H1 (cell line): Measurements from ENCODE around the gene DGKD. TPM values are rescaled to one million over a fixed set of nuclear protein-coding genes. Genes with fewer than 3 reads are reported as not detected.

Experiments
- CTCF ChIA-PET: fragments of 300-600 bp; sonication (Branson Sonifier 250); formaldehyde crosslinking; loops from one replicate; lab custom pipeline; 2021; ENCODE audit not compliant: partially characterized antibody; lab: Charles Lee
- POLR2A ChIA-PET: fragments of 300-600 bp; sonication (Branson Sonifier 250); formaldehyde crosslinking; loops from one replicate; lab custom pipeline; 2021; ENCODE audit warnings: inconsistent platforms; ENCODE audit not compliant: partially characterized antibody; lab: Charles Lee
- DNase-seq, 2 experiments: peaks; one replicate each; pipeline versions ENCODE4 v3.0.0 to v3.0.0-alpha.2; 2010 to 2022; ENCODE audit warnings: low spot score in 2 of 2, low read depth in 1 of 2, mixed read lengths in 1 of 2
- FAIRE-seq: peaks from 2 replicates; lab custom pipeline; 2011; peaks lifted over from hg19 to GRCh38; lab: Jason Lieb, UNC
- H2AFZ ChIP-seq: 2 replicates; pipeline ENCODE4 v1.8.1; 2012; ENCODE audit warnings: low read length, inconsistent platforms
- H2AK5ac ChIP-seq: 2 replicates; pipeline ENCODE4 v1.6.1; 2013; ENCODE audit warnings: low read depth, low read length
- H2BK120ac ChIP-seq: replicated peaks from 2 replicates; pipeline ENCODE3; 2013; ENCODE audit warnings: low read depth, low read length, inconsistent platforms
- H2BK12ac ChIP-seq: 2 replicates; pipeline ENCODE4 v1.6.1; 2013; ENCODE audit warnings: low read depth, low read length
- H2BK15ac ChIP-seq: 2 replicates; pipeline ENCODE4 v1.6.1; 2013; ENCODE audit warnings: low read length
- H2BK20ac ChIP-seq: 2 replicates; pipeline ENCODE4 v1.6.1; 2013; ENCODE audit warnings: low read length
- H2BK5ac ChIP-seq: 2 replicates; pipeline ENCODE4 v1.6.1; 2013; ENCODE audit warnings: low read depth, low read length
- H3K14ac ChIP-seq: 2 replicates; pipeline ENCODE4 v1.6.1; 2013; ENCODE audit warnings: inconsistent platforms; ENCODE audit not compliant: insufficient read length
- H3K18ac ChIP-seq: 2 replicates; pipeline ENCODE4 v1.6.1; 2013; ENCODE audit warnings: low read length; ENCODE audit errors: extremely low read depth
- H3K23ac ChIP-seq: 2 replicates; pipeline ENCODE4 v1.6.1; 2013; ENCODE audit warnings: inconsistent platforms; ENCODE audit not compliant: insufficient read length
- H3K23me2 ChIP-seq: 2 replicates; pipeline ENCODE4 v1.6.1; 2013; ENCODE audit warnings: low read depth, low read length
- H3K27ac ChIP-seq: 2 replicates; pipeline ENCODE4 v1.6.1; 2011; ENCODE audit warnings: low read depth, low read length, inconsistent platforms
- H3K27me3 ChIP-seq, 4 experiments: replicated peaks in 1 of 4; 1 replicate in 1 of 4; 2 replicates in 3 of 4; pipeline versions ENCODE4 v1.6.1 to v1.8.1; 2011 to 2013; ENCODE audit warnings: low read length in 3 of 4, mild to moderate bottlenecking in 3 of 4, inconsistent platforms in 2 of 4, mixed read lengths in 2 of 4, moderate library complexity in 1 of 4; ENCODE audit not compliant: control insufficient read depth in 3 of 4, insufficient read depth in 3 of 4; ENCODE audit errors: extremely low read depth in 1 of 4
- H3K36me3 ChIP-seq, 4 experiments: 2 replicates each; pipeline versions ENCODE4 v1.6.1 to v1.8.1; 2011 to 2013; ENCODE audit warnings: mild to moderate bottlenecking in 4 of 4, low read length in 3 of 4, moderate library complexity in 2 of 4, control low read depth in 1 of 4, inconsistent platforms in 1 of 4; ENCODE audit not compliant: insufficient read depth in 4 of 4, control insufficient read depth in 2 of 4
- H3K4ac ChIP-seq: replicated peaks from 2 replicates; pipeline ENCODE3; 2013; ENCODE audit warnings: low read length, low read depth, mixed read lengths, inconsistent platforms; ENCODE audit not compliant: insufficient read length
- H3K4me1 ChIP-seq, 4 experiments: replicated peaks in 1 of 4; 1 replicate in 1 of 4; 2 replicates in 3 of 4; pipeline versions ENCODE4 v1.6.1 to v1.8.1; 2011 to 2013; ENCODE audit warnings: low read length in 3 of 4, inconsistent platforms in 2 of 4, mixed read lengths in 1 of 4; ENCODE audit not compliant: insufficient read depth in 4 of 4, control insufficient read depth in 3 of 4
- H3K4me2 ChIP-seq, 2 experiments: 2 replicates each; pipeline versions ENCODE4 v1.6.1 to v1.8.1; 2011 to 2013; ENCODE audit warnings: low read depth in 2 of 2, low read length in 2 of 2, control low read depth in 1 of 2, inconsistent platforms in 1 of 2, mild to moderate bottlenecking in 1 of 2; ENCODE audit not compliant: insufficient read depth in 1 of 2
- H3K4me3 ChIP-seq, 4 experiments: fragments of 200-600, 300-600 bp in 1 of 4; sonication (generic), shearing (Covaris generic), sonication (Bioruptor Twin) in 1 of 4; 2 replicates each; pipeline versions ENCODE4 v1.5.1 to v1.8.1; 2011 to 2016; ENCODE audit warnings: low read length in 4 of 4, low read depth in 3 of 4, control low read depth in 2 of 4, inconsistent platforms in 2 of 4, mild to moderate bottlenecking in 2 of 4, mixed read lengths in 1 of 4, moderate library complexity in 1 of 4; ENCODE audit not compliant: insufficient read depth in 2 of 4; ENCODE audit errors: extremely low read depth in 1 of 4
- H3K56ac ChIP-seq: replicated peaks from 2 replicates; pipeline ENCODE3; 2013; ENCODE audit warnings: low read depth, mild to moderate bottlenecking, mixed read lengths, low read length, inconsistent platforms; ENCODE audit not compliant: insufficient read length
- H3K79me1 ChIP-seq: 2 replicates; pipeline ENCODE4 v1.6.1; 2013; ENCODE audit warnings: low read depth, low read length, control low read depth
- H3K79me2 ChIP-seq, 2 experiments: 2 replicates each; pipeline versions ENCODE4 v1.6.1 to v1.8.1; 2012 to 2013; ENCODE audit warnings: low read length in 2 of 2, mild to moderate bottlenecking in 2 of 2, inconsistent platforms in 1 of 2; ENCODE audit not compliant: insufficient read depth in 2 of 2, control insufficient read depth in 1 of 2
- H3K9ac ChIP-seq, 4 experiments: replicated peaks in 1 of 4; 1 replicate in 1 of 4; 2 replicates in 3 of 4; pipeline versions ENCODE4 v1.6.1 to v1.8.1; 2011 to 2013; ENCODE audit warnings: low read depth in 3 of 4, low read length in 3 of 4, control low read depth in 2 of 4, mild to moderate bottlenecking in 2 of 4, moderate library complexity in 2 of 4, inconsistent platforms in 1 of 4; ENCODE audit errors: extremely low read depth in 1 of 4
- H3K9me3 ChIP-seq, 2 experiments: 2 replicates each; pipeline versions ENCODE4 v1.6.1 to v1.8.1; 2012 to 2013; ENCODE audit warnings: mild to moderate bottlenecking in 2 of 2, moderate library complexity in 2 of 2, control low read depth in 1 of 2, inconsistent platforms in 1 of 2, low read depth in 1 of 2, low read length in 1 of 2, mixed read lengths in 1 of 2; ENCODE audit not compliant: insufficient read depth in 2 of 2
- H4K20me1 ChIP-seq, 2 experiments: replicated peaks in 1 of 2; 2 replicates each; pipeline versions ENCODE3 to v1.8.1; 2011 to 2013; ENCODE audit warnings: inconsistent platforms in 2 of 2, low read length in 2 of 2, mild to moderate bottlenecking in 1 of 2; ENCODE audit not compliant: insufficient read depth in 2 of 2, control insufficient read depth in 1 of 2
- H4K5ac ChIP-seq: 2 replicates; pipeline ENCODE4 v1.6.1; 2013; ENCODE audit warnings: low read length, low read depth, mixed read lengths, inconsistent platforms; ENCODE audit not compliant: insufficient read length
- H4K8ac ChIP-seq: 2 replicates; pipeline ENCODE4 v1.8.0; 2013; ENCODE audit warnings: mild to moderate bottlenecking, moderate library complexity, low read length, inconsistent platforms; ENCODE audit not compliant: insufficient read depth; ENCODE audit errors: extremely low read depth
- H4K91ac ChIP-seq: replicated peaks from 2 replicates; pipeline ENCODE3; 2013; ENCODE audit warnings: low read length, mixed read lengths, inconsistent platforms; ENCODE audit not compliant: insufficient read length
- BCL11A ChIP-seq, 2 experiments: IDR thresholded peaks; one replicate each; pipeline ENCODE4 v1.6.1; 2011; ENCODE audit warnings: low read depth in 2 of 2, low read length in 2 of 2, mild to moderate bottlenecking in 2 of 2
- JUND ChIP-seq: IDR thresholded peaks from 2 replicates; pipeline ENCODE4 v1.6.1; 2011; ENCODE audit warnings: mild to moderate bottlenecking, improper control_type of control experiment, low read length
- NANOG ChIP-seq: IDR thresholded peaks from 2 replicates; pipeline ENCODE4 v1.6.1; 2011; ENCODE audit warnings: low read length, low read depth, mild to moderate bottlenecking, inconsistent platforms; ENCODE audit not compliant: insufficient read depth, poor library complexity, severe bottlenecking
- SAP30 ChIP-seq: fragments of 300-600 bp; sonication (generic); IDR thresholded peaks from 2 replicates; pipeline ENCODE4 v1.7.1; 2012; ENCODE audit warnings: low read length, moderate library complexity, mild to moderate bottlenecking, inconsistent platforms; ENCODE audit not compliant: insufficient read depth, insufficient replicate concordance
- SP2 ChIP-seq: IDR thresholded peaks from 2 replicates; pipeline ENCODE4 v1.6.1; 2012; ENCODE audit warnings: mild to moderate bottlenecking, low read length, inconsistent platforms
- WGBS, 2 experiments: shearing (Covaris generic) in 1 of 2; methylation state at CpG; one replicate each; pipeline versions ENCODE4 v1.1.6 to v1.1.7; 2013 to 2015; ENCODE audit warnings: low lambda C conversion rate in 2 of 2, mixed read lengths in 2 of 2, inconsistent platforms in 1 of 2, low coverage in 1 of 2, missing lambda C conversion rate in 1 of 2; ENCODE audit not compliant: insufficient replicate concordance in 2 of 2, insufficient coverage in 1 of 2, insufficient read length in 1 of 2; ENCODE audit errors: extremely low coverage in 1 of 2, missing lambda C conversion rate in 1 of 2; 5-methylcytosine and 5-hydroxymethylcytosine counted together
- polyA plus RNA-seq, 7 experiments: library from polyadenylated mRNA; depleted of rRNA in 3 of 7; stranded (reverse) in 5 of 7; unstranded in 2 of 7; fragments of >200 nt in 5 of 7; fragments of 200-250 nt in 2 of 7; gene quantifications; 1 replicate in 5 of 7; 2 replicates in 1 of 7; 4 replicates in 1 of 7; pipeline versions ENCODE4 v1.2.1 to v1.2.3, GENCODE V29; 2011 to 2013; ENCODE audit warnings: missing spikeins in 2 of 7, mixed read lengths in 2 of 7
- total RNA-seq: library from RNA; stranded (reverse); fragmentation: NEBNext Ultra II Directional; extraction: Animal tissue kit (Norgen Biotek cat#: 25700); gene quantifications from 2 replicates; pipeline ENCODE4 v1.2.1, GENCODE V29; 2021
- TF ChIP-seq, protein P1 (sequence below): IDR thresholded peaks from 2 replicates; pipeline ENCODE4 v1.6.1; 2012; ENCODE audit warnings: low read length, inconsistent platforms

The DGKD gene
- total and polyA plus RNA-seq, 2 of the 8 experiments (the other 6 are each of a cell fraction or from before 2014, with no cell fraction given): 7.7 to 30.9 TPM

DNA sequence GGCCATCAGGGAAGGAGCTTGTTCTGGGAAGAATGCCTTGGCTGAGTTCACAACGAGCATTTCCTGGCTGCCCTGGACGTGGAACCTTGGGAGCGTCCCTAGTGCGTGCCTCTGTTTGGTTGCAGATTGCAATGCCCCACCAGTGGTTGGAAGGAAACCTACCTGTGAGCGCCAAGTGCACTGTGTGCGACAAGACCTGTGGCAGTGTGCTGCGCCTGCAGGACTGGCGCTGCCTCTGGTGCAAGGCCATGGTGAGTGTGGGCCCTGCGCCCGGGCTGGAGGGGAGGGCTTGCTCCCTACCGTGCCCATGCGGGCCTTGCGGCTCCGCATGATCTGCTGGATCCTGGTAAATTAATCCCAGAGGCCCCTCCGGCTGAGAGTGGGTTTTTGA is 81.9 kb downstream of the DGKD start:
- H4K5ac ChIP-seq: no peak overlapping the region
- H4K20me1 ChIP-seq: peaks cover 0 to 9% of the 10 kb centered on the region in 2 experiments
- no peak overlapping the region for H2BK120ac ChIP-seq
- DNase-seq: no peak
- no peak overlapping the region for H3K4me3 ChIP-seq
- no peak overlapping the region for H3K27ac ChIP-seq
- no peaks in the 10 kb centered on the region for H3K4me1 ChIP-seq
- no peak overlapping the region for H2AK5ac ChIP-seq
- TF ChIP-seq JUND (no peak), SP2 (no peak), NANOG (no peak), BCL11A (IDR thresholded peaks at IDR 0.05; ENCODE audit: low read depth in 2 of 2, low read length in 2 of 2) (no peak), SAP30 (no peak)
- TF ChIP-seq, protein P1, sequence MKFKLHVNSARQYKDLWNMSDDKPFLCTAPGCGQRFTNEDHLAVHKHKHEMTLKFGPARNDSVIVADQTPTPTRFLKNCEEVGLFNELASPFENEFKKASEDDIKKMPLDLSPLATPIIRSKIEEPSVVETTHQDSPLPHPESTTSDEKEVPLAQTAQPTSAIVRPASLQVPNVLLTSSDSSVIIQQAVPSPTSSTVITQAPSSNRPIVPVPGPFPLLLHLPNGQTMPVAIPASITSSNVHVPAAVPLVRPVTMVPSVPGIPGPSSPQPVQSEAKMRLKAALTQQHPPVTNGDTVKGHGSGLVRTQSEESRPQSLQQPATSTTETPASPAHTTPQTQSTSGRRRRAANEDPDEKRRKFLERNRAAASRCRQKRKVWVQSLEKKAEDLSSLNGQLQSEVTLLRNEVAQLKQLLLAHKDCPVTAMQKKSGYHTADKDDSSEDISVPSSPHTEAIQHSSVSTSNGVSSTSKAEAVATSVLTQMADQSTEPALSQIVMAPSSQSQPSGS: no peak
- H2BK5ac ChIP-seq: no peak overlapping the region; the same call in 1 of the 2 replicates
- no peaks in the 10 kb centered on the region for H3K27me3 ChIP-seq
- H3K79me1 ChIP-seq: no peaks in the 10 kb centered on the region
- H3K79me2 ChIP-seq: no peaks in the 10 kb centered on the region
- no peaks in the 10 kb centered on the region; the same call in 1 of the 2 replicates for H3K23me2 ChIP-seq
- H4K8ac ChIP-seq: no peak overlapping the region
- H4K91ac ChIP-seq: no peak overlapping the region
- no peak overlapping the region for H3K56ac ChIP-seq
- no peak overlapping the region for H3K14ac ChIP-seq
- H2BK15ac ChIP-seq: no peak overlapping the region
- ChIA-PET CTCF (interaction anchor here (0.8 to 2.5 kb wide), 5 partner anchors 7 to 32 kb away, joined by 3 to 11 read pairs (median 3); no protein-coding TSS in a partner anchor), POLR2A (no interaction called here)
- H2AFZ ChIP-seq: no peak overlapping the region
- H3K23ac ChIP-seq: no peak overlapping the region
- no peak overlapping the region for H2BK12ac ChIP-seq
- H3K4ac ChIP-seq: no peak overlapping the region
- H3K18ac ChIP-seq: no peak overlapping the region
- no peak overlapping the region for H2BK20ac ChIP-seq
- no peaks in the 10 kb centered on the region for H3K9me3 ChIP-seq
- no peak overlapping the region for H3K4me2 ChIP-seq
- H3K36me3 ChIP-seq: no peaks in the 10 kb centered on the region; a peak in 2 of 8 replicates
- 88% methylated on average over 15 of the region's 15 CpGs; no CpG with 5 or more reads in 1 of the 2 experiments for WGBS, 2 experiments
- FAIRE-seq: no peak
- no peak overlapping the region for H3K9ac ChIP-seq
